ENCODE results near the gene ISOC2. TPM values are rescaled to one million over a fixed set of nuclear protein-coding genes. Genes with fewer than 3 reads are reported as not detected.

Gene ISOC2
- total and polyA plus RNA-seq, 9 donors: 1.4 to 39.4 (median 31.7) TPM

GRCh38 chr19:55441692-55442321, 19.6 kb downstream of the ISOC2 start:
- WGBS, 3 donors: 1 to 2% (median 2%) methylated on average over 38 to 39 of the region's 39 CpGs
- no peaks in the 10 kb centered on the region for H3K4me1 ChIP-seq (ENCODE audit: insufficient read depth)
- H3K27ac ChIP-seq: no peak overlapping the region
- H3K4me3 ChIP-seq: no peak overlapping the region
- no peak for DNase-seq
- intact Hi-C loops (cut with DNase I): no loop called here
- H3K9me3 ChIP-seq: no peaks in the 10 kb centered on the region
- TF ChIP-seq EP300 (IDR thresholded peaks at IDR 0.05) (no peak), CTCF (IDR thresholded peaks at IDR 0.05) (no peak), POLR2A (IDR thresholded peaks at IDR 0.05) (no peak)
- no peaks in the 10 kb centered on the region for H3K27me3 ChIP-seq
- H3K36me3 ChIP-seq: no peaks in the 10 kb centered on the region

- WGBS, 3 donors: 2 to 5% (median 4%) methylated on average over 21 of the region's 21 CpGs
- DNase-seq: no peak
- Histone ChIP-seq H3K27me3 (no peaks in the 10 kb centered on the region), H3K36me3 (no peaks in the 10 kb centered on the region), H3K27ac (no peak overlapping the region), H3K9me3 (no peaks in the 10 kb centered on the region), H3K4me3 (no peak overlapping the region), H3K4me1 (ENCODE audit: insufficient read depth) (no peaks in the 10 kb centered on the region)
- intact Hi-C loops (cut with DNase I): no loop called here
- TF ChIP-seq EP300 (IDR thresholded peaks at IDR 0.05) (no peak), CTCF (IDR thresholded peaks at IDR 0.05) (no peak), POLR2A (IDR thresholded peaks at IDR 0.05) (no peak)
These were observed 20.1 kb downstream of the ISOC2 start for GRCh38 chr19:55441319-55441691.

GRCh38 chr19:55440411-55441105, 20.9 kb downstream of the ISOC2 start:
- DNase-seq: no peak
- Histone ChIP-seq H3K9me3 (no peaks in the 10 kb centered on the region), H3K36me3 (no peaks in the 10 kb centered on the region), H3K27me3 (no peaks in the 10 kb centered on the region), H3K4me1 (ENCODE audit: insufficient read depth) (no peaks in the 10 kb centered on the region), H3K27ac (no peak overlapping the region), H3K4me3 (no peak overlapping the region)
- WGBS, 3 donors: 3 to 5% (median 5%) methylated on average over 29 to 39 of the region's 39 CpGs
- TF ChIP-seq POLR2A (IDR thresholded peaks at IDR 0.05) (no peak), EP300 (IDR thresholded peaks at IDR 0.05) (no peak), CTCF (IDR thresholded peaks at IDR 0.05) (no peak)
- intact Hi-C loops (cut with DNase I): no loop called here

- H3K27ac ChIP-seq: no peak overlapping the region
- no peak for DNase-seq
- H3K4me1 ChIP-seq (ENCODE audit: insufficient read depth): no peaks in the 10 kb centered on the region
- H3K4me3 ChIP-seq: no peak overlapping the region
- no peaks in the 10 kb centered on the region for H3K9me3 ChIP-seq
- H3K27me3 ChIP-seq: no peaks in the 10 kb centered on the region
- 67 to 82% (median 82%) methylated on average over 5 of the region's 5 CpGs for WGBS, 3 donors
- TF ChIP-seq CTCF (IDR thresholded peaks at IDR 0.05) (no peak), POLR2A (IDR thresholded peaks at IDR 0.05) (no peak), EP300 (IDR thresholded peaks at IDR 0.05) (no peak)
- intact Hi-C loops (cut with DNase I): no loop called here
- no peaks in the 10 kb centered on the region for H3K36me3 ChIP-seq
These were observed 22.4 kb downstream of the ISOC2 start for GRCh38 chr19:55439052-55439451.
